Left lung (tissue), 10 donors: ENCODE measurements around the gene EHD4. TPM values are rescaled to one million over a fixed set of nuclear protein-coding genes. Genes with fewer than 3 reads are reported as not detected.
A peak's percentile ranks its signal among the peaks of the same experiment; 100 is the strongest.

ENCODE experiments used
- ATAC-seq: fragments of 200-7000 bp; cut with Tn5 transposase; one replicate; pipeline ENCODE4 v1.9.1; 2020; ENCODE audit warnings: moderate library complexity
- DNase-seq, 4 donors: peaks; one replicate each; pipeline ENCODE4 v3.0.0-alpha.2; 2013 to 2020
- H3K27ac ChIP-seq, 2 donors: fragments of 200-600 bp; sonication (generic) in 1 of 2; one replicate each; pipeline versions ENCODE4 v1.5.0 to v1.8.0; 2020 to 2021
- H3K27me3 ChIP-seq, 2 donors: fragments of 200-600 bp; sonication (generic) in 1 of 2; one replicate each; pipeline versions ENCODE4 v1.5.0 to v1.8.0; 2020 to 2021
- H3K36me3 ChIP-seq, 2 donors: fragments of 200-600 bp; sonication (generic) in 1 of 2; one replicate each; pipeline versions ENCODE4 v1.5.0 to v1.8.0; 2020 to 2021
- H3K4me1 ChIP-seq, 2 donors: fragments of 200-600 bp; one replicate each; pipeline ENCODE4 v1.8.0; 2021
- H3K4me3 ChIP-seq, 2 donors: fragments of 200-600 bp; sonication (generic) in 1 of 2; one replicate each; pipeline versions ENCODE4 v1.5.0 to v1.8.0; 2020 to 2021; ENCODE audit warnings: mild to moderate bottlenecking in 1 of 2
- H3K9me3 ChIP-seq, 2 donors: fragments of 200-600 bp; sonication (generic) in 1 of 2; one replicate each; pipeline versions ENCODE4 v1.5.0 to v1.8.0; 2020 to 2021
- CTCF ChIP-seq, 2 donors: fragments of 200-600 bp; sonication (generic) in 1 of 2; IDR thresholded peaks; one replicate each; pipeline versions ENCODE4 v1.5.0 to v1.8.0; 2021; ENCODE audit warnings: antibody characterized with exemption in 2 of 2
- intact Hi-C, 2 donors: fragments of 100-400 bp; cut with DNase I; formaldehyde crosslinking; loops; one replicate each; pipeline versions ENCODE4 v1.11.2 to v1.14.2; 2022
- polyA plus RNA-seq, 6 donors: library from polyadenylated mRNA; unstranded; fragments of 120-200 nt; gene quantifications; one replicate each; pipeline ENCODE4 v1.2.1, GENCODE V29; 2013; ENCODE audit not compliant: insufficient read length in 6 of 6
- total RNA-seq, 2 donors: library from RNA; stranded (reverse); fragmentation: NEBNext Ultra II Directional; extraction: Animal tissue kit (Norgen Biotek cat#: 25700); gene quantifications; one replicate each; pipeline ENCODE4 v1.2.1, GENCODE V29; 2021
- donor health status: DM: no; HTN: yes; CAD: no.
- donor health status: DM: no; HTN: no; CAD: no.

The EHD4 gene
- total and polyA plus RNA-seq, 8 donors = 11.7 to 32.6 (median 13.1) TPM

GRCh38 chr15:41970456-41970855 lies 1.9 kb downstream of the EHD4 start:
- Histone ChIP-seq H3K27me3 (no peaks in the 10 kb centered on the region), H3K27ac (peak overlapping the region; percentile 15 to 91), H3K9me3 (no peaks in the 10 kb centered on the region), H3K4me1 (peaks cover 22 to 69% of the 10 kb centered on the region in 2 donors), H3K36me3 (no peaks in the 10 kb centered on the region), H3K4me3 (peak overlapping the region in 1 of 2 donors; percentile 87)
- ATAC-seq (no peak), DNase-seq (no peak)
- no peak for TF ChIP-seq CTCF (IDR thresholded peaks at IDR 0.05)
- intact Hi-C loops = no loop called here

DNA sequence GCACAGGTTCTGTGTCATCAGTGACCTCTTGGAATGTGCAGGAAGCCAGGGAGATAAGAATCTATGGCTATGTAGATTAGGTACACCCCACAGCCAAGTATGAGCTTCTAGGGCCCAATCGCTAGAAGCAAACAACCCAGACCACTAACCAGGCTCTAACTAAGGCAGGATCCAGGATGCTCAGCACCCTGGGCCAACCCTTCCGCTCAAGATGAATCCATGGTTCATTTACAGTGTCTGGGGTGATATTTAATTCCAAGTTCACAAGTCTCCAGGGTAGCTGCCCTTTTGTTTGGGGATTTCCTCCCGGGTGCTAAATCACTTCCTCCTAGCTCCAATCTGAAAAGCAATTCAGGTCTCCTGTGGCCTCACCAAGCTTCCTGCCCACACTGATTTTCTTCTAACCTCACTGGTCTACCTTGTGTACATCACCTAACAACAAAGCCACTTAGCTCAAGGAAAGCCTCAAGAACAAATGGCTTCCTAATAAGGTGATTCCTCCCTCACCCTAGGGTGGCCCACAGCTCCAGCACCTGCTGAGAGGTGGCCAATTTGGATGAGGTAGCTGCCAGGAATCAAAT lies 2.4 kb downstream of the EHD4 start:
- Histone ChIP-seq H3K36me3 (no peaks in the 10 kb centered on the region), H3K9me3 (no peaks in the 10 kb centered on the region), H3K4me3 (peak overlapping the region in 1 of 2 donors; percentile 87), H3K27ac (peak overlapping the region; percentile 15 to 91), H3K4me1 (peaks cover 22 to 74% of the 10 kb centered on the region in 2 donors), H3K27me3 (no peaks in the 10 kb centered on the region)
- intact Hi-C loops = no loop called here
- no peak for TF ChIP-seq CTCF (IDR thresholded peaks at IDR 0.05)
- ATAC-seq = no peak
- DNase-seq = no peak

DNA sequence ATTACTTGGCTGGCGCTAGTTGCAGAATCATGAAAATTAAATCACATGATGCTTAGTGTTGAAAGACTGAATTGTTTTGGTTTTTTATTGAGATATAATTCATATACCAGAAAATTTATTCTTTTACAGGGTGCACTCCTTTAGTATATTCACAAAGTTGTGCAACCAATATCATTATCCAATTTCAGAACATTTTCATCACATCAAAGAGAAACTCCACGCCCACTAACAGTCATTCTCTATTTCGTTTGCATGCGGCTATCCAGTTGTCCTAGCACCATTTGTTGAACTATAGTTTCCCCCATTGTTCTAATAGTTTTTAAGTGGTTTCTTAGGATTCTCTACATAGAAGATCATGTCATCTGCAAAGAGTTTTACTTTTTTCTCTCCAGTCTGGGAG lies 3.7 kb downstream of the EHD4 start:
- DNase-seq = no peak
- ATAC-seq = no peak
- Histone ChIP-seq H3K4me3 (peak overlapping the region in 1 of 2 donors; percentile 87), H3K9me3 (no peaks in the 10 kb centered on the region), H3K4me1 (peaks cover 22 to 74% of the 10 kb centered on the region in 2 donors), H3K27ac (peak overlapping the region; percentile 13 to 91), H3K36me3 (no peaks in the 10 kb centered on the region), H3K27me3 (no peaks in the 10 kb centered on the region)
- no peak for TF ChIP-seq CTCF (IDR thresholded peaks at IDR 0.05)
- intact Hi-C loops = no loop called here

DNA sequence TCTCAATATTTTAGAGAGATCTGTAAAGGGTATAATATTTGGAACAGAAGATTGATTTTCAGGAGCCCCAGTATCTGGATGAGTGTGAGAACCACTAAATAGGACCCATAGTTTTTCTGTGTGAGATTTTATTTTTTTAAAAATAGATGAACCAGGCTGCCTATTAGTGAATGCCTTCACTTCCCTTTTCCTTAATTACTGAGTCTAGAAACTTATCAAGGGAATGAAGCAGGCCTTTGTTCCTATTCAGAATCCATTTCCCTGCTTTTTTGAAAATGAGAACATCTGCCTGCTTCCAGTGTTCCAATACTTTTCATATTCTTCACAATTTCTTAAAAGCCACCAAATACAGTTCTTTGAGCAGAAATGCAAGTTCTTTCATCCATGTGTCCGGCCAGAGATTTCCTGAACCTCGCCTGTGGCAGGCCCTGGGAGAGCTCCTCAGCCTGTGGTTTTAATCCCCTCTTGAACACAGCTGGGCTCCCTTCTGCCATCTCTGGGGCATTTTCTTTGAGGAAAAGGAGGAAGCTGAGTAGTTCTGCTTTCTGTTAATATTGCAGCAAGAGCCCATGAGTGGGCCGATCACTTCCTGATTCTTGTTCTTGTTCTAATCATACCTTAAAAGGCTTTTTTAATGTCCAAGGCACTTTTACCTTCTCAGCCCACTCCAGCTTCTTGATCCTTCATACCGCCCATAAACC lies 4.7 kb downstream of the EHD4 start:
- no peaks in the 10 kb centered on the region for H3K36me3 ChIP-seq
- H3K9me3 ChIP-seq = no peaks in the 10 kb centered on the region
- TF ChIP-seq CTCF (IDR thresholded peaks at IDR 0.05) = no peak
- intact Hi-C loops = no loop called here
- H3K4me1 ChIP-seq = peaks cover 22 to 67% of the 10 kb centered on the region in 2 donors
- no peaks in the 10 kb centered on the region for H3K27me3 ChIP-seq
- H3K27ac ChIP-seq = peak overlapping the region; percentile 49 to 91
- DNase-seq = peak in 2 of 4 donors; percentile 39 to 71
- peak overlapping the region in 1 of 2 donors; percentile 1 for H3K4me3 ChIP-seq
- peak; percentile 9 for ATAC-seq

- H3K9me3 ChIP-seq = no peaks in the 10 kb centered on the region
- ATAC-seq (no peak), DNase-seq (no peak)
- TF ChIP-seq CTCF (IDR thresholded peaks at IDR 0.05) = no peak
- H3K4me3 ChIP-seq = no peak overlapping the region
- no peaks in the 10 kb centered on the region for H3K27me3 ChIP-seq
- intact Hi-C loops = no loop called here
- peaks cover 22 to 68% of the 10 kb centered on the region in 2 donors for H3K4me1 ChIP-seq
- H3K36me3 ChIP-seq = no peaks in the 10 kb centered on the region
- H3K27ac ChIP-seq = peak overlapping the region; percentile 49 to 91
Measured at GRCh38 chr15:41966920-41967465, 5.4 kb downstream of the EHD4 start.
